HepG2 (cell line): ENCODE data around the gene C5orf15. TPM values are rescaled to one million over a fixed set of nuclear protein-coding genes. Genes with fewer than 3 reads are reported as not detected.

Experiments
- AHDC1 ChIP-seq: sonication (generic); formaldehyde crosslinking; IDR thresholded peaks from 2 replicates; pipeline ENCODE4 v1.5.1; 2020; ENCODE audit warnings: mild to moderate bottlenecking, missing genetic modification reagents, borderline replicate concordance
- ATF3 ChIP-seq: sonication (generic); formaldehyde crosslinking; IDR thresholded peaks from 2 replicates; pipeline ENCODE4 v1.4.0; 2020; ENCODE audit warnings: missing genetic modification reagents
- DZIP1 ChIP-seq: sonication (generic); formaldehyde crosslinking; IDR thresholded peaks from 2 replicates; pipeline ENCODE4 v1.5.0; 2020; ENCODE audit warnings: mild to moderate bottlenecking, missing genetic modification reagents
- EZH2 ChIP-seq: conservative IDR thresholded peaks from 2 replicates; pipeline ENCODE4 v1.6.1; 2012; ENCODE audit warnings: mild to moderate bottlenecking, low read depth, low read length, moderate library complexity
- FOSL1 ChIP-seq: sonication (generic); formaldehyde crosslinking; IDR thresholded peaks from 2 replicates; pipeline ENCODE4 v1.9.0; 2021; ENCODE audit warnings: missing genetic modification reagents, borderline replicate concordance
- GABPB1 ChIP-seq: IDR thresholded peaks from 2 replicates; pipeline ENCODE4 v1.6.1; 2016; ENCODE audit warnings: mild to moderate bottlenecking, missing genetic modification reagents, moderate library complexity, missing compliant biosample characterization
- GTF3A ChIP-seq: sonication (generic); formaldehyde crosslinking; conservative IDR thresholded peaks from 2 replicates; pipeline ENCODE4 v1.4.0; 2020; ENCODE audit warnings: mild to moderate bottlenecking, missing genetic modification reagents
- NFE2L1 ChIP-seq: sonication (generic); formaldehyde crosslinking; IDR thresholded peaks from 2 replicates; pipeline ENCODE4 v1.4.0; 2020; ENCODE audit warnings: missing genetic modification reagents, mild to moderate bottlenecking, borderline replicate concordance
- PITX1 ChIP-seq: sonication (generic); formaldehyde crosslinking; IDR thresholded peaks from 2 replicates; pipeline ENCODE4 v1.5.1; 2020; ENCODE audit warnings: mild to moderate bottlenecking, missing genetic modification reagents
- POLR2A ChIP-seq, 2 experiments: IDR thresholded peaks; 2 replicates each; pipeline ENCODE4 v1.6.1; 2011; ENCODE audit warnings: low read depth in 2 of 2, low read length in 2 of 2, mild to moderate bottlenecking in 1 of 2, moderate library complexity in 1 of 2; ENCODE audit not compliant: insufficient read depth in 1 of 2
- SMARCE1 ChIP-seq: fragments of 450-650 bp; IDR thresholded peaks from 2 replicates; pipeline ENCODE4 v1.6.1; 2017; ENCODE audit warnings: borderline replicate concordance
- TAF1 ChIP-seq: sonication (generic); formaldehyde crosslinking; IDR thresholded peaks from 2 replicates; pipeline ENCODE4 v1.4.0; 2020; ENCODE audit warnings: missing genetic modification reagents
- ZBTB44 ChIP-seq: sonication (generic); formaldehyde crosslinking; IDR thresholded peaks from 2 replicates; pipeline ENCODE4 v1.4.0; 2020; ENCODE audit warnings: missing genetic modification reagents
- ZNF138 ChIP-seq: sonication (generic); formaldehyde crosslinking; IDR thresholded peaks from 2 replicates; pipeline ENCODE4 v1.5.0; 2020; ENCODE audit warnings: mild to moderate bottlenecking, low read depth, missing genetic modification reagents
- ZNF446 ChIP-seq: sonication (generic); formaldehyde crosslinking; IDR thresholded peaks from 2 replicates; pipeline ENCODE4 v1.5.0; 2020; ENCODE audit warnings: mild to moderate bottlenecking, missing genetic modification reagents
- ZNF83 ChIP-seq: sonication (generic); formaldehyde crosslinking; IDR thresholded peaks from 2 replicates; pipeline ENCODE4 v1.4.0; 2020; ENCODE audit warnings: missing genetic modification reagents, mild to moderate bottlenecking, borderline replicate concordance
- ZUFSP ChIP-seq: sonication (generic); formaldehyde crosslinking; IDR thresholded peaks from 2 replicates; pipeline ENCODE4 v1.9.0; 2021; ENCODE audit warnings: missing genetic modification reagents, mild to moderate bottlenecking, borderline replicate concordance
- polyA plus RNA-seq, 8 experiments: library from polyadenylated mRNA; depleted of rRNA in 3 of 8; stranded (reverse) in 7 of 8; unstranded in 1 of 8; fragments of >200 nt; fragmentation: Illumina TruSeq in 4 of 8; extraction: Trizol in 4 of 8; gene quantifications; 2 replicates each; pipeline versions ENCODE4 v1.2.1 to v1.2.3, GENCODE V29; 2011 to 2016; ENCODE audit warnings: low read depth in 4 of 8, missing spikeins in 1 of 8, mixed read lengths in 1 of 8; ENCODE audit not compliant: insufficient read depth in 1 of 8
- total RNA-seq, 5 experiments: library from RNA; depleted of rRNA; stranded (reverse); fragments of >200 nt; fragmentation: Illumina TruSeq; extraction: Trizol; gene quantifications; 2 replicates each; pipeline ENCODE4 v1.2.3, GENCODE V29; 2016; ENCODE audit warnings: low read depth in 1 of 5

The C5orf15 gene
- total and polyA plus RNA-seq, 2 of the 13 experiments (the other 11 are each of a cell fraction or from before 2014, with no cell fraction given): 58.5 to 82.7 TPM

GRCh38 chr5:133969654-133970324 lies 1.4 kb upstream of the C5orf15 start (continued):
- TF ChIP-seq ZNF138 (CRISPR knock-in tag) (no peak), POLR2A (IDR thresholded peaks at IDR 0.05; ENCODE audit: insufficient read depth in 1 of 2, low read depth in 2 of 2, low read length in 2 of 2) (peak; percentile 52 to 92; a peak in 3 of 4 replicates), GTF3A (CRISPR knock-in tag) (no peak), FOSL1 (CRISPR knock-in tag) (peak; percentile 20; the same call in 1 of the 2 replicates), ATF3 (peak; percentile 55; the same call in 1 of the 2 replicates), AHDC1 (CRISPR knock-in tag) (peak; percentile 53; the same call in 1 of the 2 replicates), PITX1 (peak; percentile 67; the same call in 1 of the 2 replicates), ZUFSP (no peak), NFE2L1 (CRISPR knock-in tag) (no peak), ZNF83 (CRISPR knock-in tag) (no peak), ZBTB44 (CRISPR knock-in tag) (no peak), ZNF446 (CRISPR knock-in tag) (no peak), DZIP1 (CRISPR knock-in tag) (no peak), GABPB1 (CRISPR knock-in tag) (no peak), EZH2 (no peak), SMARCE1 (no peak), TAF1 (CRISPR knock-in tag) (0 out of 2 replicates have a peak, but pooled peaks have one; percentile 21)
